Measurements from ENCODE around the gene DMAP1. TPM values are rescaled to one million over a fixed set of nuclear protein-coding genes. Genes with fewer than 3 reads are reported as not detected.

Gene DMAP1
- total and polyA plus RNA-seq, 2 experiments from 2014 or later, result 32.6 to 40.0 TPM

DNA sequence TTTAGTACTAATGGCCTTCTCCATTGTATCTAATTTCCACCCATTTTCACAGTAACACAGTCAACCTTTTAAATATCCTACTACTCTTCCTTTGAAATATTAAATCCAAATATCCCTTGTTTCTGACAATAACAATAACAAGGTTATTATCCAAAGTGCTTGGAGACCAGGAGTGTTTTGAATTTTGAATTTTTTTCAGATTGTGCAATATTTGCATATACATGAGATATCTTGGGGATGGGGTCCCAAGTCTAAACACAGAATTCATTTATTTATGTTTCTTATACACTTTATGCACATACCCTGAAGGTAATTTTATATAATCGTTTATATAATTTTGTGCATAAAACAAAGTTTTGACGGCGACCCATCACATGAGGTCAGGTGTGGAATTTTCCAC is 17.5 kb downstream of the DMAP1 start:
- Histone ChIP-seq H3K79me2 (replicated peaks; ENCODE audit: insufficient read depth) (no peaks in the 10 kb centered on the region), H3K9me2 (ENCODE audit: insufficient read depth) (no peaks in the 10 kb centered on the region), H3K4me2 (no peak overlapping the region), H3K27ac (ENCODE audit: low read depth) (no peak overlapping the region), H3K4me3 (no peak overlapping the region), H3F3A (replicated peaks; ENCODE audit: low read depth) (no peaks in the 10 kb centered on the region), H3K27me3 (ENCODE audit: insufficient read depth) (no peaks in the 10 kb centered on the region), H2AFZ (no peak overlapping the region), H3K4me1 (ENCODE audit: insufficient read depth) (no peaks in the 10 kb centered on the region), H4K20me1 (replicated peaks; ENCODE audit: insufficient read depth) (no peaks in the 10 kb centered on the region), H3K36me3 (ENCODE audit: insufficient read depth) (no peaks in the 10 kb centered on the region)
- DNase-seq (ENCODE audit: low spot score) (no peak), ATAC-seq (no peak)
- Mint-ChIP-seq H3K27ac (no peak overlapping the region), H3K4me3 (no peak overlapping the region; the same call in 2 of the 3 replicates), H3K27me3 (ENCODE audit: insufficient read depth, low read depth, poor library complexity) (peaks cover 1% of the 10 kb centered on the region), H3K4me1 (no peaks in the 10 kb centered on the region), H3K36me3 (ENCODE audit: low read depth) (peaks cover 53% of the 10 kb centered on the region), H3K9me3 (peaks cover 24% of the 10 kb centered on the region)
- TF ChIP-seq EZH2 (IDR thresholded peaks at IDR 0.05; ENCODE audit: low read depth, unreplicated experiment) (no peak), EZH2phosphoT487 (IDR thresholded peaks at IDR 0.05; ENCODE audit: unreplicated experiment) (no peak), NANOG (IDR thresholded peaks at IDR 0.05; ENCODE audit: borderline replicate concordance) (no peak), ZNF331 (CRISPR knock-in tag; IDR thresholded peaks at IDR 0.05; ENCODE audit: low read depth) (no peak), JUNB (IDR thresholded peaks at IDR 0.05; ENCODE audit: unreplicated experiment) (no peak), POLR2AphosphoS5 (IDR thresholded peaks at IDR 0.05; ENCODE audit: low read depth) (no peak)

DNA sequence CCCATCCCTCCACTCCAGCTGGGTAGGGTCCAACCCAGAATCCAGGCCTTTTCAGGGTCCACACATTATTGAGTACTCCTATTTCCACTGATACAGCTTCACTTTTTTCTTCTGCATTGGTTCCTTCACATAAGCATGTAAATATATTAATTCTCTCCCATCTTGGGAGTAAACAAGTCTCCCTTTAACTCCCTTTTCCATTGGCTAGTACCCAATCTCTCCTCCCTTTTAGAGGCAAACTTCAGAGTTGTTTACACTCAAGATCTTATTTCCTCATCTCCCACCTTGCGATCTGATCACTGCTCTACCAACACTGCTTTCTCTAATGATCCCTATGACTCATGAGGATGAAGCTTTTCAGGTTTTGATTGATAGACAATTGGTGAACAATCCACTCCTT is 20.3 kb downstream of the DMAP1 start:
- no peak overlapping the region for H3K4me3 Mint-ChIP-seq

DNA sequence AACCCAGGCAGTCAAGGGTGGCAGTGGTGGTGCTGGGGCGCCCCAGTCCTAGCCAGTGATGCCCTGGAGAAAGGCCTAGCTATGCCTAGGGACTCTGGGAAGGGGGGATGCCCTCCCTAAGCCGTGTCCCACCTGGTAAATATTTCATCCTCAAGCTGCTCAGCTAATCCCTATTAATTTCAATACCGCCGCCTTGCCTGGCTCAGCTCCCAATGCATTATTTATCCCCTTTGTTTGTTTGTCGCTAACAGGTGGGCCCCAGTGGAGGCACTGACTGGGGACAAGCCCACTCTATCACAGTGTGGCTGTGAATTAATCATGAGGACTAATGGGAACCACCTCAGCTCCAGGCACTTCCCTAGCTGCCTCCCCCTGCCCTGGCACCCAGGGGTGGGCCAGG is 22.5 kb downstream of the DMAP1 start:
- no peaks in the 10 kb centered on the region for H3K36me3 ChIP-seq (ENCODE audit: insufficient read depth)
- H3K4me1 ChIP-seq (ENCODE audit: insufficient read depth), result peaks cover 9% of the 10 kb centered on the region; the same call in 1 of the 2 replicates
- no peaks in the 10 kb centered on the region for H3K79me2 ChIP-seq (replicated peaks; ENCODE audit: insufficient read depth)
- Mint-ChIP-seq H3K9me3 (no peaks in the 10 kb centered on the region), H3K36me3 (ENCODE audit: low read depth) (peaks cover 13% of the 10 kb centered on the region), H3K27me3 (ENCODE audit: insufficient read depth, low read depth, poor library complexity) (peaks cover 5% of the 10 kb centered on the region), H3K4me1 (peaks cover 27% of the 10 kb centered on the region), H3K27ac (no peak overlapping the region; the same call in 1 of the 2 replicates), H3K4me3 (no peak overlapping the region)
- no peak overlapping the region for H3K4me2 ChIP-seq
- no peak for ATAC-seq
- H3K27ac ChIP-seq (ENCODE audit: low read depth), result no peak overlapping the region
- H4K20me1 ChIP-seq (replicated peaks; ENCODE audit: insufficient read depth), result 0 out of 2 replicates have a peak, but pooled peaks cover 2% of the 10 kb centered on the region
- no peaks in the 10 kb centered on the region for H3K27me3 ChIP-seq (ENCODE audit: insufficient read depth)
- no peaks in the 10 kb centered on the region for H3F3A ChIP-seq (replicated peaks; ENCODE audit: low read depth)
- no peak overlapping the region for H3K4me3 ChIP-seq
- H3K9me2 ChIP-seq (ENCODE audit: insufficient read depth), result no peaks in the 10 kb centered on the region
- no peak for DNase-seq (ENCODE audit: low spot score)
- no peak overlapping the region for H2AFZ ChIP-seq
- TF ChIP-seq NANOG (IDR thresholded peaks at IDR 0.05; ENCODE audit: borderline replicate concordance), result no peak
- TF ChIP-seq POLR2AphosphoS5 (IDR thresholded peaks at IDR 0.05; ENCODE audit: low read depth), result no peak
- TF ChIP-seq ZNF114 (CRISPR knock-in tag; IDR thresholded peaks at IDR 0.05), result no peak
- TF ChIP-seq, protein P1, sequence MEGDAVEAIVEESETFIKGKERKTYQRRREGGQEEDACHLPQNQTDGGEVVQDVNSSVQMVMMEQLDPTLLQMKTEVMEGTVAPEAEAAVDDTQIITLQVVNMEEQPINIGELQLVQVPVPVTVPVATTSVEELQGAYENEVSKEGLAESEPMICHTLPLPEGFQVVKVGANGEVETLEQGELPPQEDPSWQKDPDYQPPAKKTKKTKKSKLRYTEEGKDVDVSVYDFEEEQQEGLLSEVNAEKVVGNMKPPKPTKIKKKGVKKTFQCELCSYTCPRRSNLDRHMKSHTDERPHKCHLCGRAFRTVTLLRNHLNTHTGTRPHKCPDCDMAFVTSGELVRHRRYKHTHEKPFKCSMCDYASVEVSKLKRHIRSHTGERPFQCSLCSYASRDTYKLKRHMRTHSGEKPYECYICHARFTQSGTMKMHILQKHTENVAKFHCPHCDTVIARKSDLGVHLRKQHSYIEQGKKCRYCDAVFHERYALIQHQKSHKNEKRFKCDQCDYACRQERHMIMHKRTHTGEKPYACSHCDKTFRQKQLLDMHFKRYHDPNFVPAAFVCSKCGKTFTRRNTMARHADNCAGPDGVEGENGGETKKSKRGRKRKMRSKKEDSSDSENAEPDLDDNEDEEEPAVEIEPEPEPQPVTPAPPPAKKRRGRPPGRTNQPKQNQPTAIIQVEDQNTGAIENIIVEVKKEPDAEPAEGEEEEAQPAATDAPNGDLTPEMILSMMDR (conservative IDR thresholded peaks at IDR 0.05; ENCODE audit: low read depth in 2 of 2), result no peak
- TF ChIP-seq, protein P2, sequence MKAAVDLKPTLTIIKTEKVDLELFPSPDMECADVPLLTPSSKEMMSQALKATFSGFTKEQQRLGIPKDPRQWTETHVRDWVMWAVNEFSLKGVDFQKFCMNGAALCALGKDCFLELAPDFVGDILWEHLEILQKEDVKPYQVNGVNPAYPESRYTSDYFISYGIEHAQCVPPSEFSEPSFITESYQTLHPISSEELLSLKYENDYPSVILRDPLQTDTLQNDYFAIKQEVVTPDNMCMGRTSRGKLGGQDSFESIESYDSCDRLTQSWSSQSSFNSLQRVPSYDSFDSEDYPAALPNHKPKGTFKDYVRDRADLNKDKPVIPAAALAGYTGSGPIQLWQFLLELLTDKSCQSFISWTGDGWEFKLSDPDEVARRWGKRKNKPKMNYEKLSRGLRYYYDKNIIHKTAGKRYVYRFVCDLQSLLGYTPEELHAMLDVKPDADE (IDR thresholded peaks at IDR 0.05), result no peak
- TF ChIP-seq ZNF331 (CRISPR knock-in tag; IDR thresholded peaks at IDR 0.05; ENCODE audit: low read depth), result no peak

More for the DNA sequence above, 20.3 kb downstream of the DMAP1 start:
- Mint-ChIP-seq H3K27me3 (ENCODE audit: insufficient read depth, low read depth, poor library complexity) (peaks cover 3% of the 10 kb centered on the region), H3K27ac (no peak overlapping the region), H3K9me3 (peaks cover 5% of the 10 kb centered on the region; the same call in 1 of the 3 replicates), H3K36me3 (ENCODE audit: low read depth) (peaks cover 27% of the 10 kb centered on the region), H3K4me1 (peaks cover 7% of the 10 kb centered on the region)
- H4K20me1 ChIP-seq (replicated peaks; ENCODE audit: insufficient read depth), result no peaks in the 10 kb centered on the region
- no peak overlapping the region for H3K27ac ChIP-seq (ENCODE audit: low read depth)
- no peak overlapping the region for H3K4me3 ChIP-seq
- ATAC-seq (no peak), DNase-seq (ENCODE audit: low spot score) (no peak)
- H3F3A ChIP-seq (replicated peaks; ENCODE audit: low read depth), result no peaks in the 10 kb centered on the region
- no peak overlapping the region for H3K4me2 ChIP-seq
- no peak overlapping the region for H2AFZ ChIP-seq
- no peaks in the 10 kb centered on the region for H3K27me3 ChIP-seq (ENCODE audit: insufficient read depth)
- H3K9me2 ChIP-seq (ENCODE audit: insufficient read depth), result no peaks in the 10 kb centered on the region
- no peaks in the 10 kb centered on the region for H3K36me3 ChIP-seq (ENCODE audit: insufficient read depth)
- TF ChIP-seq, protein P1 (conservative IDR thresholded peaks at IDR 0.05; ENCODE audit: low read depth in 2 of 2), result no peak
- no peak for TF ChIP-seq NANOG (IDR thresholded peaks at IDR 0.05; ENCODE audit: borderline replicate concordance)
- TF ChIP-seq EZH2phosphoT487 (IDR thresholded peaks at IDR 0.05; ENCODE audit: unreplicated experiment), result no peak
- H3K4me1 ChIP-seq (ENCODE audit: insufficient read depth), result no peaks in the 10 kb centered on the region; the same call in 1 of the 2 replicates
- H3K79me2 ChIP-seq (replicated peaks; ENCODE audit: insufficient read depth), result no peaks in the 10 kb centered on the region

Data from GM23338 (cell line).